Skeletal muscle satellite cell (primary cell): ENCODE results near the gene NIT1.
A peak's percentile ranks its signal among the peaks of the same experiment; 100 is the strongest.

Experiments
- H3K27me3 ChIP-seq: 2 replicates; pipeline ENCODE4 v1.7.0; 2013; ENCODE audit warnings: low read length; ENCODE audit not compliant: control insufficient read depth, insufficient read depth
- H3K36me3 ChIP-seq: 2 replicates; pipeline ENCODE4 v1.7.0; 2013; ENCODE audit warnings: mild to moderate bottlenecking, control low read depth, low read length; ENCODE audit not compliant: insufficient read depth
- H3K4me1 ChIP-seq: 2 replicates; pipeline ENCODE4 v1.7.0; 2013; ENCODE audit warnings: low read length; ENCODE audit not compliant: control insufficient read depth, insufficient read depth
- H3K4me2 ChIP-seq: 2 replicates; pipeline ENCODE4 v1.7.0; 2013; ENCODE audit warnings: mild to moderate bottlenecking, low read length
- H3K4me3 ChIP-seq: 2 replicates; pipeline ENCODE4 v1.7.0; 2013; ENCODE audit warnings: low read length
- H3K9ac ChIP-seq: 2 replicates; pipeline ENCODE4 v1.7.0; 2013; ENCODE audit warnings: mild to moderate bottlenecking, low read depth, low read length, moderate library complexity
- H3K9me3 ChIP-seq: replicated peaks from 2 replicates; pipeline ENCODE4 v1.7.0; 2013; ENCODE audit warnings: mild to moderate bottlenecking, control low read depth, low read length

Gene NIT1

DNA sequence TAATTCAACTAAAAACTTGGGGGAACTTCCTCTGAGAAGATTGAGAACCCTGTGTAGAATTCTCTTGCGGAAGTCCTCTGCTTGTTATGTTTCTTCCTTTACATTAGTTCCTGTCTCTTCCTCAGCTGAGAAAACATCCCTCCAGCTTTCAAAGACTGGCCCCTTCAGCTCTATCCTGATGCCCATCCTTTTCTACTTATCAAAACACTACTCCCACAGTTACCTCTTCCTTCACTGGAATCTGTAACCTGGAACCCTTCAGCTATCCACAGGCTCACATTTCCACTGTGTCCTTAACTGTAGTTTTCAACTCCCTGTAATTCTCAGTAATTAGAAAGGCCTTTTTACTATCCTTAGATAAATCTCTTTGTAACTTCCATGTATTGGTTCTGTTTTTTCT, 20.5 kb downstream of the NIT1 start:
- Histone ChIP-seq H3K4me2 (no peak overlapping the region), H3K9ac (no peak overlapping the region), H3K9me3 (no peaks in the 10 kb centered on the region), H3K4me3 (no peak overlapping the region), H3K27me3 (no peaks in the 10 kb centered on the region), H3K4me1 (no peaks in the 10 kb centered on the region), H3K36me3 (no peaks in the 10 kb centered on the region)

GRCh38 chr1:161139766-161140165, 21.9 kb downstream of the NIT1 start:
- H3K27me3 ChIP-seq = no peaks in the 10 kb centered on the region
- H3K4me1 ChIP-seq = no peaks in the 10 kb centered on the region
- no peaks in the 10 kb centered on the region for H3K9me3 ChIP-seq
- H3K4me3 ChIP-seq = no peak overlapping the region
- H3K9ac ChIP-seq = no peak overlapping the region
- H3K4me2 ChIP-seq = no peak overlapping the region
- H3K36me3 ChIP-seq = no peaks in the 10 kb centered on the region

DNA sequence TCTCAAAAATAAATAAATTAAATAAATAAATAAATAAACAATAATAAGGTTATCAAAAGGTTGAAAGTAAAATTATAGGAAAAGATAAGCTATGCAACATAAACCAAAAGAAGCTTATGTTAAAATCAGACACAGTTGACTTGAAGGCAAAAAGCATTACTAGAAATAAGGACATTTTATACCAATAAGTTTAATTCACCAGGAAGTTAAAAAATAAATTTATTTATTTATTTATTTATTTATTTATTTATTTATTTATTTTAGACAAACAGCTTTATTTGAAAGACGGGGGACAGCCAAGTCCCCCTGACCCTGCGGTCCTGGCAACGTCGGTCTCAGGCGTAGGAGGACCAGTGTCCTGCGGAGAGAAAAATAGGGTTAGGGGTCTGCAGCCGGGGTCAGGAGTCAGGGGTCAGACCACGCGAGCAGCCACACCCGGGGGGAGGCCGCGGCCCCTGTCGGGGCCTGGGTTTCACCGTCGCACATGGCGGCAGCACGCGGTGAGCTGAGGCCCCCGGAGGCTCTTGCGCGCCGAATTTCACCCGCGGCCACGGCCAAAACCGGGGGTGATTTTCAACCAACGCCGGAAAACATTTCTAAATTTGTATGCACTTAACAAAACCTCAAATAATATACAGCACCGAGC, 23.0 kb downstream of the NIT1 start:
- Histone ChIP-seq H3K9ac (no peak overlapping the region), H3K36me3 (no peaks in the 10 kb centered on the region), H3K4me1 (no peaks in the 10 kb centered on the region), H3K4me2 (no peak overlapping the region), H3K9me3 (no peaks in the 10 kb centered on the region), H3K4me3 (no peak overlapping the region), H3K27me3 (no peaks in the 10 kb centered on the region)

DNA sequence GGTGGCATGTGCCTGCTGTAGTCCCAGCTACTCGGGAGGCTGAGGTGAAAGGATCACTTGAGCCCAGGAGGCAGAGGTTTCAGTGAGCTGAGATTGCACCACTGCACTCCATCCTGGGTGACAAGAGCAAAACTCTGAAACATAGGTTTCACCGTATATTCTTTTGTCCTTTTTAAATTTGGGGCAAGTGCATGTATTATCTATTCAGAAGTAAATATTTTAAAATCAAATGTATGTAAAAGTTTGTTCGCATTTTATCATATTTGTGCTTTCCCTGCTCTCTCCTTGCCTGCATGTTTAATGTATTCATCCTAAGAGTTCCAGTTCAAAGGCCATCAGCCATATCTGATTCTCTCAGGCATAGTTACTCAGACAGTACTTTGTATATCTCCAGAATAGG, 27.9 kb downstream of the NIT1 start:
- no peaks in the 10 kb centered on the region for H3K9me3 ChIP-seq
- no peaks in the 10 kb centered on the region for H3K27me3 ChIP-seq
- H3K4me1 ChIP-seq = no peaks in the 10 kb centered on the region
- H3K36me3 ChIP-seq = no peaks in the 10 kb centered on the region
- no peak overlapping the region for H3K4me2 ChIP-seq
- no peak overlapping the region for H3K4me3 ChIP-seq
- no peak overlapping the region for H3K9ac ChIP-seq

GRCh38 chr1:161153176-161153575, 35.3 kb downstream of the NIT1 start:
- Histone ChIP-seq H3K4me3 (peak overlapping the region; percentile 91), H3K4me1 (peaks cover 7% of the 10 kb centered on the region), H3K9me3 (no peaks in the 10 kb centered on the region), H3K27me3 (no peaks in the 10 kb centered on the region), H3K36me3 (peaks cover 14% of the 10 kb centered on the region), H3K9ac (peak overlapping the region; percentile 97), H3K4me2 (peak overlapping the region; percentile 80)

DNA sequence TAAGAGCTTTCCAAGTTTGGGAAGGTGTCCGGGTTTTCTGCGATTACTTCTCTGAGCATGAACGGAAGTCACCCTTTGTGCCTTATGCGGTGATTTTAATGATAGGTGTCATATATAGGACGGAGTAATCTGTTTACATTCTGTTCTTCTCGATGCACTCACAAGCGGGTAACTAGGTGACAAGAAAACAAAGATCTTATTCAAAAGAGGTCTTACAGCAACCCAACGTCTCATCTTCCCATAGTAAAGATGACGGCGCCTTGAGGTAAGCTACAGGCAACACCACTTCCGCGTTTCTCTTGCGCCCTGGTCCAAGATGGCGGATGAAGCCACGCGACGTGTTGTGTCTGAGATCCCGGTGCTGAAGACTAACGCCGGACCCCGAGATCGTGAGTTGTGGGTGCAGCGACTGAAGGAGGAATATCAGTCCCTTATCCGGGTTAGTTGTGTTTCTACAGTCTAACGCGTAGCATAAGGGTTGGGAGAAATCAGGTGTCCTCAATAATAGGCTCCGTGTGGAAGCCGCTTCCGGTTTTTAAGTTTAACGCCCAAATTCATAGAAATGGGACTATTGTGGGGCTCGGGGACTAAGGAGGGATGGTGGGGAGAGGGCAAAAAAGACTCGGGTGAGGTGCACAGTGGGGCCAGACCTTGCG, 35.9 kb downstream of the NIT1 start, which contains the start of gene UFC1:
Gene UFC1, plus strand, starts transcription at position 297 of the 656 bp plus-strand sequence. Its CDS starts 20 bp downstream, at position 317.
- peak within 1 kb of the TSS; percentile 97 for H3K9ac ChIP-seq
- H3K4me2 ChIP-seq = peak within 1 kb of the TSS; percentile 80
- no peaks in the 10 kb centered on the region for H3K9me3 ChIP-seq
- peaks cover 20% of the 10 kb centered on the region for H3K36me3 ChIP-seq
- no peaks in the 10 kb centered on the region for H3K27me3 ChIP-seq
- H3K4me1 ChIP-seq = peaks cover 12% of the 10 kb centered on the region
- H3K4me3 ChIP-seq = peak within 1 kb of the TSS; percentile 91

- peaks cover 23% of the 10 kb centered on the region for H3K4me1 ChIP-seq
- no peak overlapping the region for H3K9ac ChIP-seq
- no peaks in the 10 kb centered on the region for H3K9me3 ChIP-seq
- H3K27me3 ChIP-seq = no peaks in the 10 kb centered on the region
- no peak overlapping the region for H3K4me2 ChIP-seq
- H3K4me3 ChIP-seq = no peak overlapping the region
- peaks cover 37% of the 10 kb centered on the region for H3K36me3 ChIP-seq
Measured at GRCh38 chr1:161157867-161158266, 40.0 kb downstream of the NIT1 start.

DNA sequence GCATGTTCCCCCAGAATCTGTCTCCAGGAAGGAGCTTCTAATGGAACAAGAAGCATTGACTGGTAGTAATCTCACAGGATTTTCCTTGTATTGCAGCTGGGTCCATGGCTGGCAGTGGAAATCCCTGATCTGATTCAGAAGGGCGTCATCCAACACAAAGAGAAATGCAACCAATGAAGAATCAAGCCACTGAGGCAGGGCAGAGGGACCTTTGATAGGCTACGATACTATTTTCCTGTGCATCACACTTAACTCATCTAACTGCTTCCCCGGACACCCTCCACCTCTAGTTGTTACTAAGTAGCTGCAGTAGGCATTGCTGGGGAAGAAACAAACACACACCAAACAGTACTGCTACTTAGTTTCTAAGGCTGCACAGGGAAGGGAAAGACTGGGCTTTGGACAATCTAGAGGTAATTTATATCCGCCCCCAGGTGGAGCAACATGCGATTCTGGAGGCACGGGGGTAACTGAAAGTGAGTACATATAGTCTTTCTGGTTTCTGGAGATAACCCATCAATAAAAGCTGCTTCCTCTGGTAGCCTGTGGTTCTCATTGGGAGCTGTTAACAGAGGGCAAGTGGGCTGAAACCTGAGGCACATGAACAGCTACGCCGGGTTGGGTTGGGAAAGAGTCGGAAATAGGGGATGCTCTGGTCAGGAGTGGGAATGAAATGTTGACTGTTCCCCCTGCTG, 40.6 kb downstream of the NIT1 start:
- Histone ChIP-seq H3K27me3 (no peaks in the 10 kb centered on the region), H3K4me1 (peaks cover 23% of the 10 kb centered on the region), H3K4me3 (peak overlapping the region; percentile 86), H3K4me2 (peak overlapping the region; percentile 93), H3K9me3 (no peaks in the 10 kb centered on the region), H3K9ac (peak overlapping the region; percentile 86), H3K36me3 (peaks cover 40% of the 10 kb centered on the region)

DNA sequence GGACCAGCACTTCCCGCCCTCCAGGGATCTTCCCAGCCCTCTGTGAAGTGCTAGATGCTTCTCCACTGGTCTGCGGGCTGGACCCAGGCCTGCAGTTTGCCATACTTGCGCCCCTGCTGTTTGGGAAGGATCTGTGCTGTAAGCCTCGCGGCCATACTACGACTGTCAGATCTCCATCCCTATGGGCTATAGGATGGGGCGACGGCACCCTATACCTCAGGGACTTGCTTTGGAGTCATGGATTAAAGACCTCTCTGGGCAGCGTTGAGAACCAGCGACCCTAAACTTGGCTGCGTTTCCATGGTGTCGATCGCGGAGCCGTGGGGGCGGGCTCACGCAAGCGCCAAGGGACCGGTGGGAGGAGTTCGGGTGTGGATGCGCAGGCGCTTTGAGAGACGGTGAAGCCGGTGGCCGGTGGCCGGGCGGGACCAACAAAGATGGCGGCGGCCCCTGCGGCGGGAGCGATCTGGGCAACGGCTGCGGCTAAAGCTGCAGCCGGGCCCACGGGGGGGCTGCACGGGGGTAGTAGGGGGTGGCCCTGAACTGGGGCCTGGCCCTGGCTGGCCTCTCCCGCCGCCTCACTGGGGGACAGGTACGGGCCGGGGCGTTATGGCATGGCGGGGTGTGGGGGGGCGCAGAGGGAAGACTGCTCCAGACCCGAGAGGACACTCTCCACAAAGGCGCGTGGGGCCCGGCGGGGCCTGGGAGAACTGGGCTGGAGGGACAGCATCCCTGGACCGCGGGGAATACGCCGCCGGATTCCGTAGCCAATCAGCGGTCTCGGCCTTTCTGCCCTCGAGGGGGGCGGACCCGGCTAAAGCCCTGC, 41.4 kb downstream of the NIT1 start, which contains the start of gene USP21:
Gene USP21, plus strand, starts transcription at position 414 of the 826 bp plus-strand sequence. CDS start 1,141 bp downstream, outside the sequence.
- Histone ChIP-seq H3K4me3 (peak within 1 kb of the TSS; percentile 86), H3K9me3 (no peaks in the 10 kb centered on the region), H3K9ac (peak within 1 kb of the TSS; percentile 86), H3K4me2 (peak within 1 kb of the TSS; percentile 93), H3K4me1 (peaks cover 23% of the 10 kb centered on the region), H3K27me3 (no peaks in the 10 kb centered on the region), H3K36me3 (peaks cover 44% of the 10 kb centered on the region)

GRCh38 chr1:161159913-161160243, 42.0 kb downstream of the NIT1 start:
- Histone ChIP-seq H3K4me2 (peak overlapping the region; percentile 93), H3K27me3 (no peaks in the 10 kb centered on the region), H3K4me3 (peak overlapping the region; percentile 86), H3K9me3 (no peaks in the 10 kb centered on the region), H3K36me3 (peaks cover 49% of the 10 kb centered on the region), H3K9ac (peak overlapping the region; percentile 86), H3K4me1 (peaks cover 19% of the 10 kb centered on the region)

GRCh38 chr1:161160671-161161145, 42.8 kb downstream of the NIT1 start:
- Histone ChIP-seq H3K4me3 (no peak overlapping the region), H3K4me2 (peak overlapping the region; percentile 93), H3K4me1 (peaks cover 24% of the 10 kb centered on the region), H3K9me3 (no peaks in the 10 kb centered on the region), H3K9ac (no peak overlapping the region), H3K27me3 (no peaks in the 10 kb centered on the region), H3K36me3 (peaks cover 53% of the 10 kb centered on the region)
